Keratinocyte (primary cell): ENCODE data around the gene TRAM2.

Experiments
- CTCF ChIP-seq, 3 experiments: IDR thresholded peaks in 1 of 3; conservative IDR thresholded peaks in 1 of 3; optimal IDR thresholded peaks in 1 of 3; 2 replicates in 2 of 3; 3 replicates in 1 of 3; pipeline versions ENCODE3 to v1.5.1; 2011; ENCODE audit warnings: low read length in 3 of 3, mild to moderate bottlenecking in 3 of 3, moderate library complexity in 2 of 3, control low read depth in 1 of 3, inconsistent platforms in 1 of 3; ENCODE audit not compliant: insufficient read depth in 2 of 3; ENCODE audit errors: extremely low read depth in 1 of 3
- EZH2 ChIP-seq: IDR thresholded peaks from one replicate; pipeline ENCODE4 v1.6.1; 2012; ENCODE audit warnings: inconsistent platforms, mild to moderate bottlenecking, low read length, moderate library complexity

- TF ChIP-seq CTCF (optimal IDR thresholded peaks at IDR 0.05 in 1 of 3, IDR thresholded peaks at IDR 0.05 in 1 of 3, conservative IDR thresholded peaks at IDR 0.05 in 1 of 3; ENCODE audit: extremely low read depth in 1 of 3, insufficient read depth in 2 of 3, low read length in 3 of 3) (no peak), EZH2 (no peak)
Measured at GRCh38 chr6:52612336-52613054, 35.6 kb upstream of the TRAM2 start.
